HG03066 (cell line): ENCODE data around the gene COL20A1.

ENCODE experiments used
- ATAC-seq: cut with Tn5 transposase; IDR thresholded peaks from one replicate; pipeline ENCODE4 v1.9.1; 2021; ENCODE audit warnings: low read depth; ENCODE audit not compliant: unreplicated experiment

Gene COL20A1

GRCh38 chr20:63357921-63358905, 65.2 kb downstream of the COL20A1 start:
- no peak for ATAC-seq

GRCh38 chr20:63359164-63359934, 66.4 kb downstream of the COL20A1 start:
- no peak for ATAC-seq

GRCh38 chr20:63359937-63360849, 67.2 kb downstream of the COL20A1 start:
- no peak for ATAC-seq

- ATAC-seq, result no peak
These were observed 68.0 kb downstream of the COL20A1 start, which contains the start of gene CHRNA4 for GRCh38 chr20:63360850-63361518. Gene CHRNA4 (minus strand): TSS chr20:63361349. CDS start chr20:63361165, 184 bp downstream.

GRCh38 chr20:63361519-63362435, 68.8 kb downstream of the COL20A1 start:
- ATAC-seq, result no peak

- ATAC-seq, result no peak
These were observed 69.5 kb downstream of the COL20A1 start for GRCh38 chr20:63362436-63363009.

DNA sequence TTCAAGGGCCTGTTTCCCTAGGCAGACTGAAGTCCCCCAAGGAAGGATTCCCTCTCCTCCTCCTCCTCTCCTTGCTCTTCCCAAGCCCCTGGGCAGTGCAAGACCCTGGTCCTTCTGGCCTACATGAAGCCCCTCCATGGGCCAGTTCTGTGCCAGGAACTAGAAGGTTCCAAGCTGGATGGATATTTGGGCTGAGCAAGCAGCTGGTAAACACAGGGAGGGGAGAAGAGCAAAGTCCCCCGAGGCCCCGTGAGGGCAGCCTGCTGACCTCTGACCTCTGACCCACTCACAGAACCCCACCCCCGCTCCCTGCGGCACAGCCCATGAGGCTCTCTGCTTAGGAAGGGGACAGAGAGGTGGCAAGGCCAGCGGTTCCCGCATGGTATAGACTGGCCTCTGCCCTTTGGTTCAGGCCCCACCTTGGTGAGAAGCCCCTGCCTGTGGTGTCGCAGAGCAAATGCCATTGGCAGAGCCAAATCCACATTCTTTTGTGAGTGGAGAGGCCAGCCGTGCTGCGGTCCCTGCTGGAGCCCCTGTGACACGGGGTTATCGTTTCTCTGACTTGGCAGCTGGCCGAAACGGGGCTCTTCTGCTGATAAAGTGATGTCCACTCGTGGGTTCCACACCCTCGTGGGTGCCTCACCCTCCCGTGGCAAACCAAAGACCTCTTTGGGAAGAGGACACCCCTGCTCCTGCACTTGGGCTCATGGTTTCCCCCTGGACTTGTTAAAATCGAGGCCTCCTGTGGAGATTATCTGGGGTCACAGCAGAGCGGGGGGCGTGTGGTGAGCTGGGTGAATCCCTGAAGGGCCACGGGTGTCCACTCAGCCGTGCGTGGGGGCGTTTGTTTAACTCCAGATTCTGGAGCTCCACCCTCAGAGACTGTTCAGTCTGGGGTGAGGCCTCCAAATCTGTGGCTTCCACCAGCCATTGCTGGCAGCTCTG, 70.3 kb downstream of the COL20A1 start:
- no peak for ATAC-seq

DNA sequence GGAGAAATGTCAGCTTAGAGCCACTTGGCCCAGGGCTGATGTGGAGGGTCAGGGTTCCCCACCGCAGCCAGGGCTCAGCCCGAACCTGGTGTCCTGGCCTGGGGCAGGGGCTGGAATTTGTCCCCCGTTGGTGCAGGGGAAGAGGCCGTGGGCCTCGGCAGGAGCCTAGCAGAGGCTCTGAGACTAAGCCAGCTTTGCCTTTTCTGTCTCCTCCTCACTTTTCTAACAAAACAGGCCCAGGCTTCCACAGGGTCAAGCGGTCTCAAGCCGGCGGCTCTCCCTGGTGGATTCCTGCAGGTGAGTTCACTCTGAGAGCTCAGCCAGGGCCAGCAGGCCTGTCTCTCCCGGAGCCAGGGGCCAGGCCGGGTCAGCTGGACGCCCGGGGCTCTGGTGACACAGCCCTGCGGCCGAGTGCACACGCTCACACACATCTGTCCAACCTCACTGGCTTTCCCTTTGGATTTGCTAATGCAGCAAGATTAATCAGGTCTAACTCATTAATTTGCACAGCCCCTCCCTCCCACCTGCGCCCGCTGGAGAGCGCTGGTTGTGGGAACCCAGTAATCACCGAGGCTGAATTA, 71.1 kb downstream of the COL20A1 start:
- no peak for ATAC-seq

DNA sequence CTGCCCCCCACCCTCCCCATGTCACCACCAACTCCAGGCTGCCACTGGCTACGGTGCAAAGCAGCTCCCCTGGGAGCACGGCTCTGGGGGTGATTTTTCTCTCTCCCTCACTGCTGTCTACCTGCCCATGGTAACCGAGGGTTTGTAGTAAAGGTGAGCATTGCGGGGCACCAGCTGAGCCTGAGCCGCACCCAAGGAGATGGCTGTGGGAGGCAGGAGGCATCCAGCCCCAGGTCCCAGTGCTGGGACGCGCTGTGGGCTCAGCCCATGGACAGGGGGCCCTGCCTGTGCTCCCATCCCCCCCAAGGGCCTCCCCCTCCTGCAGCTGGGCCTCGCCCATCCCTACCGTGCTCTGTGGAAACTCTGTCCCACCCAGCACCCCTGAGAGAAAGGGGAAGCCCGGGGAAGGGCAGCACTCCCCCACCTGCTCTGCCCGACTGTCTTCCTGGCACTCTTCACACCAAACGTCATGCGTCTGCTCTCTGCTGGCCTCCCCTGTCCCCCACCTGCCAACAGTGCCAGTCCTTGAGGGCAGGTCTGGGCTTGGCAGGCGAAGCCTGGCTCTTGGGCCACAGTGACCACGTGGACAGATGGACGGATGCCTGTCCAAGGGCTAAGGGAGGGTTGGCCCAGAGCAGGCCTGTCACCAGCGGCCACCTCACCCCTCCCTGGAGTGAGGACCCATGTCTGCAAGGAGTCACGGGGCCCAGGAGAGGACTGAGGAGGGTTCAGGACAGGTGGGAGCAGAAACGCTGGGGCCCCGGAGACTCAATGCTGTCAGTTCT, 72.0 kb downstream of the COL20A1 start:
- ATAC-seq, result no peak

GRCh38 chr20:63365601-63366389, 72.8 kb downstream of the COL20A1 start:
- no peak for ATAC-seq

GRCh38 chr20:63366390-63367365, 73.7 kb downstream of the COL20A1 start:
- ATAC-seq, result no peak

- ATAC-seq, result no peak
These were observed 74.6 kb downstream of the COL20A1 start for GRCh38 chr20:63367446-63368055.

DNA sequence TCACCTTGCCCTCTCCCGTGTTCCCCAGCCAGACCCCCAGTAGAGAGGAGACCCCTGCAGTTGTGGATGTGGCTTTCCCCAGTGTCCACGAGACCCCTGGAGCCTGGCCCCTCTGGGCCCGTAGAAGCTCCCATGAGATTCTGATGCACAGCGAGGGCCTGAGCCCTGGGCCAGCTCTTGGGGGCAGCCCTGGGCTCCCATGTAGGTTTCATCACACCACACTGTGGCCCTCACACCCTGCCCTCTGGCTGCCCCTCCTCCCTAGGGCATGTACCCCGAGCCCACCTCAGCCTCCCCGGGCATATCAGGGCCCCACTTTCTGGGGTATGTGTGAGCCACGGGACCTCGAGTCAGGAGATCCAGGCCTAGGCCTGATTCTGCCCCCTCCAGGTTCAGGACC, 75.2 kb downstream of the COL20A1 start:
- ATAC-seq, result no peak

DNA sequence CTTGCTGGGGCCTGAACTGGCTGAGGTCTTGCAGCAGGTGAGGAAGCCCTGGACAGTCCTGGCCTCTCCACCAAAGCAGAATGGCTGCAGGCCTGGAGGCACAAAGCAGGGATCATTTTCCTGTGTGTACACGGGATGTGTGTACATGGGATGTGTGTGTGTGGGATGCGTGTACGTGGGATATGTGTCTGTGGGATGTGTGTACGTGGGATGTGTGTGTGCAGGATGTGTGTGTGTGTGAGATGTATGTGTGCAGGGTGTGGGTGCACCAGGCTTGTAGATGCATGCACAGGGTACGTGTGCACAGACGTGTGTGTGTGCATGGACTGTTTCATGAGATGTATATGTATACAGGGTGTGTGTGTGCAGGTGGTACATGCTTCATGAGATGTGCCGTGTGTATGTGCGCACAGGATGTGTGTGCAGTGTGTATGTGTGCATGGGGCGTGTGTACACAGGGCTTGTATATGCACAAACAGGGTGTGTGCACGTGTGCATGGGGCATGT, 76.1 kb downstream of the COL20A1 start:
- no peak for ATAC-seq
